ENCODE results near the gene TBL3. TPM values are rescaled to one million over a fixed set of nuclear protein-coding genes. Genes with fewer than 3 reads are reported as not detected.
A peak's percentile ranks its signal among the peaks of the same experiment; 100 is the strongest.
"Not testable (repeated sequence)": the region's sequence is repeated elsewhere in the genome, so short reads cannot be mapped to it uniquely, and the experiment has no call there.

The TBL3 gene
- total and polyA plus RNA-seq, 4 donors = 23.9 to 58.8 (median 44.1) TPM

GRCh38 chr16:1938910-1939309 lies 32.9 kb upstream of the TBL3 start:
- peaks cover 0 to 1% (median 0%) of the 10 kb centered on the region in 4 donors for H3K9me3 ChIP-seq (ENCODE audit: control insufficient read depth in 4 of 4, insufficient read depth in 3 of 4, low read length in 3 of 4)
- H3K36me3 ChIP-seq (ENCODE audit: control insufficient read depth in 4 of 4, insufficient read depth in 4 of 4, low read length in 4 of 4) = peaks cover 2 to 33% (median 8%) of the 10 kb centered on the region in 4 donors
- TF ChIP-seq, protein P1, sequence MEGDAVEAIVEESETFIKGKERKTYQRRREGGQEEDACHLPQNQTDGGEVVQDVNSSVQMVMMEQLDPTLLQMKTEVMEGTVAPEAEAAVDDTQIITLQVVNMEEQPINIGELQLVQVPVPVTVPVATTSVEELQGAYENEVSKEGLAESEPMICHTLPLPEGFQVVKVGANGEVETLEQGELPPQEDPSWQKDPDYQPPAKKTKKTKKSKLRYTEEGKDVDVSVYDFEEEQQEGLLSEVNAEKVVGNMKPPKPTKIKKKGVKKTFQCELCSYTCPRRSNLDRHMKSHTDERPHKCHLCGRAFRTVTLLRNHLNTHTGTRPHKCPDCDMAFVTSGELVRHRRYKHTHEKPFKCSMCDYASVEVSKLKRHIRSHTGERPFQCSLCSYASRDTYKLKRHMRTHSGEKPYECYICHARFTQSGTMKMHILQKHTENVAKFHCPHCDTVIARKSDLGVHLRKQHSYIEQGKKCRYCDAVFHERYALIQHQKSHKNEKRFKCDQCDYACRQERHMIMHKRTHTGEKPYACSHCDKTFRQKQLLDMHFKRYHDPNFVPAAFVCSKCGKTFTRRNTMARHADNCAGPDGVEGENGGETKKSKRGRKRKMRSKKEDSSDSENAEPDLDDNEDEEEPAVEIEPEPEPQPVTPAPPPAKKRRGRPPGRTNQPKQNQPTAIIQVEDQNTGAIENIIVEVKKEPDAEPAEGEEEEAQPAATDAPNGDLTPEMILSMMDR (IDR thresholded peaks at IDR 0.05; ENCODE audit: control extremely low read depth, extremely low read depth) = no peak
- H3K4me3 ChIP-seq = no peak overlapping the region
- H3K27ac ChIP-seq (ENCODE audit: low read depth in 1 of 2, low read length in 1 of 2) = peak overlapping the region in 1 of 2 donors; percentile 62
- DNase-seq (no peak), ATAC-seq (ENCODE audit: insufficient read depth, low FRiP score) (no peak)
- no peak overlapping the region for H3K9ac ChIP-seq (ENCODE audit: insufficient read depth in 1 of 2, low read length in 2 of 2)
- no peaks in the 10 kb centered on the region for H3K27me3 ChIP-seq (ENCODE audit: control insufficient read depth in 3 of 3, insufficient read depth in 3 of 3, low read length in 2 of 3)
- 73 to 88% methylated on average over 17 of the region's 17 CpGs for WGBS, 2 donors
- H3K4me1 ChIP-seq (ENCODE audit: control insufficient read depth in 5 of 5, insufficient read depth in 5 of 5, low read length in 5 of 5) = peaks cover 0 to 12% (median 7%) of the 10 kb centered on the region in 5 donors

- H3K9me3 ChIP-seq (ENCODE audit: control insufficient read depth in 4 of 4, insufficient read depth in 3 of 4, low read length in 3 of 4); DNase-seq; H3K4me3 ChIP-seq; ATAC-seq (ENCODE audit: insufficient read depth, low FRiP score); H3K27me3 ChIP-seq (ENCODE audit: control insufficient read depth in 3 of 3, insufficient read depth in 3 of 3, low read length in 2 of 3); H3K9ac ChIP-seq (ENCODE audit: insufficient read depth in 1 of 2, low read length in 2 of 2); H3K27ac ChIP-seq (ENCODE audit: low read depth in 1 of 2, low read length in 1 of 2): not testable (repeated sequence)
- peaks cover 0 to 12% (median 7%) of the 10 kb centered on the region in 5 donors for H3K4me1 ChIP-seq (ENCODE audit: control insufficient read depth in 5 of 5, insufficient read depth in 5 of 5, low read length in 5 of 5)
- WGBS, 2 donors = 93% methylated on average over 8 of the region's 8 CpGs
- peaks cover 2 to 33% (median 8%) of the 10 kb centered on the region in 4 donors for H3K36me3 ChIP-seq (ENCODE audit: control insufficient read depth in 4 of 4, insufficient read depth in 4 of 4, low read length in 4 of 4)
Measured at GRCh38 chr16:1939833-1940232, 32.0 kb upstream of the TBL3 start.

- DNase-seq (no peak), ATAC-seq (ENCODE audit: insufficient read depth, low FRiP score) (no peak)
- Histone ChIP-seq H3K36me3 (ENCODE audit: control insufficient read depth in 4 of 4, insufficient read depth in 4 of 4, low read length in 4 of 4) (peaks cover 2 to 33% (median 8%) of the 10 kb centered on the region in 4 donors), H3K4me1 (ENCODE audit: control insufficient read depth in 5 of 5, insufficient read depth in 5 of 5, low read length in 5 of 5) (peaks cover 0 to 12% (median 7%) of the 10 kb centered on the region in 5 donors), H3K27me3 (ENCODE audit: control insufficient read depth in 3 of 3, insufficient read depth in 3 of 3, low read length in 2 of 3) (no peaks in the 10 kb centered on the region), H3K9ac (ENCODE audit: insufficient read depth in 1 of 2, low read length in 2 of 2) (no peak overlapping the region), H3K27ac (ENCODE audit: low read depth in 1 of 2, low read length in 1 of 2) (no peak overlapping the region), H3K4me3 (no peak overlapping the region), H3K9me3 (ENCODE audit: control insufficient read depth in 4 of 4, insufficient read depth in 3 of 4, low read length in 3 of 4) (peaks cover 0 to 1% (median 0%) of the 10 kb centered on the region in 4 donors)
- TF ChIP-seq, protein P1 (IDR thresholded peaks at IDR 0.05; ENCODE audit: control extremely low read depth, extremely low read depth) = no peak
- WGBS, 2 donors = 71 to 84% methylated on average over 23 of the region's 23 CpGs
Measured at GRCh38 chr16:1940273-1941161, 31.3 kb upstream of the TBL3 start.
